SK-N-SH treated with all-trans-retinoic acid at 6 μM for 48 hours (cell line): ENCODE data around the gene NBEAL1.

Experiments used
- ATAC-seq: fragments of 200-7000 bp; cut with Tn5 transposase; 3 replicates; pipeline ENCODE4 v1.9.1; 2020; ENCODE audit warnings: mild to moderate bottlenecking, moderate library complexity
- ARNTL ChIP-seq: fragments of 450-650 bp; formaldehyde crosslinking; IDR thresholded peaks from 2 replicates; pipeline ENCODE4 v1.5.0; 2020; ENCODE audit warnings: low read depth, mild to moderate bottlenecking, moderate library complexity, borderline replicate concordance
- BACH2 ChIP-seq: fragments of 250-450 bp; sonication (Bioruptor Pico); IDR thresholded peaks from 2 replicates; pipeline ENCODE4 v1.9.0; 2021; ENCODE audit warnings: mild to moderate bottlenecking, borderline replicate concordance
- CREB5 ChIP-seq: fragments of 250-450 bp; sonication (Bioruptor Pico); IDR thresholded peaks from 2 replicates; pipeline ENCODE4 v1.5.1; 2020; ENCODE audit warnings: low read depth, mild to moderate bottlenecking, moderate library complexity
- CSDC2 ChIP-seq: fragments of 250-450 bp; sonication (Bioruptor Pico); IDR thresholded peaks from 2 replicates; pipeline ENCODE4 v1.5.0; 2020; ENCODE audit warnings: mild to moderate bottlenecking, moderate library complexity
- ESRRG ChIP-seq: fragments of 250-450 bp; sonication (Bioruptor Pico); IDR thresholded peaks from 2 replicates; pipeline ENCODE4 v1.6.1; 2021; ENCODE audit warnings: mild to moderate bottlenecking
- GLIS3 ChIP-seq: fragments of 250-450 bp; sonication (Bioruptor Pico); IDR thresholded peaks from 2 replicates; pipeline ENCODE4 v1.5.0; 2020; ENCODE audit warnings: mild to moderate bottlenecking, moderate library complexity
- OSR1 ChIP-seq: fragments of 250-450 bp; sonication (Bioruptor Pico); IDR thresholded peaks from 2 replicates; pipeline ENCODE4 v1.8.0; 2022; ENCODE audit warnings: moderate library complexity, mild to moderate bottlenecking, inconsistent platforms
- PATZ1 ChIP-seq: fragments of 250-450 bp; sonication (Bioruptor Pico); IDR thresholded peaks from 2 replicates; pipeline ENCODE4 v1.8.0; 2020; ENCODE audit warnings: mild to moderate bottlenecking, moderate library complexity, borderline replicate concordance
- POU6F1 ChIP-seq: fragments of 250-450 bp; sonication (Bioruptor Pico); IDR thresholded peaks from 2 replicates; pipeline ENCODE4 v1.8.0; 2021; ENCODE audit warnings: low read depth, mild to moderate bottlenecking, moderate library complexity, borderline replicate concordance
- PPARA ChIP-seq: fragments of 250-450 bp; sonication (Bioruptor Pico); IDR thresholded peaks from 2 replicates; pipeline ENCODE4 v1.5.0; 2020; ENCODE audit warnings: mild to moderate bottlenecking, borderline replicate concordance
- TCF4 ChIP-seq: fragments of 250-450 bp; sonication (Bioruptor Pico); IDR thresholded peaks from 2 replicates; pipeline ENCODE4 v1.8.0; 2021; ENCODE audit warnings: mild to moderate bottlenecking, moderate library complexity, borderline replicate concordance
- TOX ChIP-seq: fragments of 250-450 bp; sonication (Bioruptor Pico); IDR thresholded peaks from 2 replicates; pipeline ENCODE4 v1.8.0; 2021; ENCODE audit warnings: mild to moderate bottlenecking, moderate library complexity, borderline replicate concordance
- TSHZ2 ChIP-seq: fragments of 250-450 bp; sonication (Bioruptor Pico); IDR thresholded peaks from 2 replicates; pipeline ENCODE4 v1.5.0; 2020; ENCODE audit warnings: mild to moderate bottlenecking, moderate library complexity
- ZC3H10 ChIP-seq: fragments of 250-450 bp; sonication (Bioruptor Pico); IDR thresholded peaks from 2 replicates; pipeline ENCODE4 v1.5.1; 2021; ENCODE audit warnings: mild to moderate bottlenecking, moderate library complexity
- ZFP30 ChIP-seq: fragments of 450-650 bp; formaldehyde crosslinking; IDR thresholded peaks from 2 replicates; pipeline ENCODE4 v1.5.0; 2022; ENCODE audit warnings: mild to moderate bottlenecking, moderate library complexity
- ZNF565 ChIP-seq: fragments of 450-650 bp; formaldehyde crosslinking; conservative IDR thresholded peaks from 2 replicates; pipeline ENCODE4 v1.5.0; 2020; ENCODE audit warnings: low read depth, mild to moderate bottlenecking, moderate library complexity
- ZNF70 ChIP-seq: fragments of 450-650 bp; formaldehyde crosslinking; IDR thresholded peaks from 2 replicates; pipeline ENCODE4 v1.5.0; 2020; ENCODE audit warnings: mild to moderate bottlenecking, moderate library complexity
- ZNF8 ChIP-seq: fragments of 450-650 bp; formaldehyde crosslinking; IDR thresholded peaks from 2 replicates; pipeline ENCODE4 v1.5.0; 2020; ENCODE audit warnings: mild to moderate bottlenecking, moderate library complexity

Gene NBEAL1

GRCh38 chr2:203042178-203042577 is 27.5 kb downstream of the NBEAL1 start (continued):
- TF ChIP-seq CREB5 (CRISPR knock-in tag) (no peak), POU6F1 (no peak), ZNF8 (no peak), OSR1 (CRISPR knock-in tag) (no peak), PPARA (CRISPR knock-in tag) (no peak), CSDC2 (CRISPR knock-in tag) (no peak), TSHZ2 (CRISPR knock-in tag) (no peak)

- no peak for ATAC-seq
- no peak for TF ChIP-seq TCF4
- TF ChIP-seq ZNF70 (CRISPR knock-in tag) = no peak
- no peak for TF ChIP-seq ZNF565
- no peak for TF ChIP-seq PATZ1 (CRISPR knock-in tag)
- no peak for TF ChIP-seq CREB5 (CRISPR knock-in tag)
- no peak for TF ChIP-seq ZFP30 (CRISPR knock-in tag)
- TF ChIP-seq PPARA (CRISPR knock-in tag) = no peak
- TF ChIP-seq ZC3H10 = no peak
- no peak for TF ChIP-seq ESRRG (CRISPR knock-in tag)
- no peak for TF ChIP-seq TSHZ2 (CRISPR knock-in tag)
- TF ChIP-seq OSR1 (CRISPR knock-in tag) = no peak
- TF ChIP-seq ZNF8 = no peak
- no peak for TF ChIP-seq GLIS3
- no peak for TF ChIP-seq TOX (CRISPR knock-in tag)
- TF ChIP-seq, all 23 proteins: peak for 0
These were observed 28.6 kb downstream of the NBEAL1 start for GRCh38 chr2:203043226-203043625.

GRCh38 chr2:203045867-203046266 is 31.2 kb downstream of the NBEAL1 start:
- TF ChIP-seq ZNF565 (no peak), ARNTL (CRISPR knock-in tag) (no peak), TSHZ2 (CRISPR knock-in tag) (no peak), ESRRG (CRISPR knock-in tag) (no peak), BACH2 (CRISPR knock-in tag) (no peak), ZNF8 (no peak), GLIS3 (no peak), ZC3H10 (no peak)
- no peak for ATAC-seq
